ENCODE measurements around the gene AJM1.

AJM1 gene

GRCh38 chr9:136808075-136808805 lies 34.0 kb upstream of the AJM1 start:
- no peak for DNase-seq (ENCODE audit: low read depth, low spot score)

GRCh38 chr9:136808806-136809158 lies 33.5 kb upstream of the AJM1 start:
- peak; percentile 42 for DNase-seq (ENCODE audit: low read depth, low spot score)

DNA sequence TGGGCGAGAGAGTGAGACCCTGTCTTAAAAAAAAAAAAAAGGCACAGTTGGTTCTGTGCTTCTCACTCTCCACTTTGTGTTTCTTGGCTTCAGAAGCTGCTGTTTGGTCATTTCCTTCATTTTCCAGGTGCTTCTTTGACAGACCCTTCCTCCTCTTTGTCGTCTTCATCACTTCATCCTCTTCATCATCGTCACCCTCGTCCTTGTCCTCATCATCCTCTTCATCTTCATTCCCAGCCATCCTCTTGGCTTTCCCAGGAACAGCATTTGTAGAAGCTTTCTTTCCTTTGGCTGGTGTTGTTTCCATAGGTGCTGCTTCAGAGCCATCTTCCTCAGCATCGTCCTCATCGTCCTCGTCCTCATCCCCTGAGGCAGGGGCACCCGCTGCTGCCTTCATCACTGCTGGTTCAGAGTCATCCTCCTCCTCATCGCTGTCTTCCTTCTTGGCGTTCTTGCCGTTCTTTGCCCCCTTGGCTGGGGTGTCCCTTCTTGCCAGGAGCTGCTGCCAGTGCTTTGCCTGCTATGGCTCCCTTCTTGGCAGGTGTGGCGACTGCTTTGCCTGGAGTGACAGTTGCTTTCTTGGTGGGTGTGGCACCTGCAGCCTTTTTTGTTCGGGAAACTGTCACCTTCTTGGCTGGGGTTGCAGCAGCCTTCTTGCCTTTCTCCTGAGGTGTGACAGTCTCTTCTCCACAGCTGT lies 27.4 kb upstream of the AJM1 start:
- DNase-seq (ENCODE audit: low read depth, low spot score): no peak

- no peak for DNase-seq (ENCODE audit: low read depth, low spot score)
These were observed 26.9 kb upstream of the AJM1 start for GRCh38 chr9:136815422-136815782.

GRCh38 chr9:136820971-136821825 lies 21.1 kb upstream of the AJM1 start:
- DNase-seq (ENCODE audit: low read depth, low spot score): peak; percentile 82

- no peak for DNase-seq (ENCODE audit: low read depth, low spot score)
These were observed 20.3 kb upstream of the AJM1 start for GRCh38 chr9:136821826-136822544.

DNA sequence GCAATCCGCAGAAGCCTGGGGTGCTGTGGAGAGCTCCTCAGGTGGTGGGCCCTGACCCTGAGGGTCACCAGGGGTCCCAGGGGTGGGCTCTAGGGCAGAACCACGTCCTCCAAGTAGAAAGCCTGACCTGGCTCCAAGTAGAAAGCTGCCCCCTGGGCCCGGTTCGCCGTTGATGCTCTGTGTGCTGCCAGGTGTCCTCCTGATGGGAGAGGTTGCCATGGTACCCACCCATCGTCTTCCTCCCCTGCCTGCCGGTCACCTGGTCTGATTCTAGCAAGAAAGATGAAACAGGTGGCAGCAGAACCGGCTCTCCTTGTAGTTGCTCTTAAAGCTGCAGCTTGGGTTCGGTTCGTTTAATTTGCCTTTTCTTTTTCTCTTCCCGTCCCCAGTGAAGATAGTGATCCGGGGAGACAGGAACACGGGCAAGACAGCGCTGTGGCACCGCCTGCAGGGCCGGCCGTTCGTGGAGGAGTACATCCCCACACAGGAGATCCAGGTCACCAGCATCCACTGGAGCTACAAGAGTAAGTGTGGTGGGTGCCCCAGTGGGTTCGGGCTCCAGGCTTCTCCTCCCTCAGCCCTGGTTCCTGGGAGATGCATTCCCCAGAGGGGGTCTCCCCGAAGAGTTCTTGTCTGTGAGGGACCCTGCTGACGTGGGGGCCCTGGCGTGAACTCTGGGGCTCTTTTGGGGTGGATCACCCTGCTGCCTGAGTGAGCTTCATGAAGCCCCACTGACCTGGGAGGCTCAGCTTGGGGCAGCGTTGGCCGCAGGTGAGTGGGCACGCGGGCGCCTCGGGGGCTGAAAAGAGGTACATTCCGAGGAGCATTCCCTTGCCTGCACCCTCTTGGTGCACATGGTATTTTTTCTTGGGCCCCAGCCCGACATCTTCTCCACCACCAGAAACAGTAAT lies 18.9 kb upstream of the AJM1 start:
- DNase-seq (ENCODE audit: low read depth, low spot score): no peak

DNA sequence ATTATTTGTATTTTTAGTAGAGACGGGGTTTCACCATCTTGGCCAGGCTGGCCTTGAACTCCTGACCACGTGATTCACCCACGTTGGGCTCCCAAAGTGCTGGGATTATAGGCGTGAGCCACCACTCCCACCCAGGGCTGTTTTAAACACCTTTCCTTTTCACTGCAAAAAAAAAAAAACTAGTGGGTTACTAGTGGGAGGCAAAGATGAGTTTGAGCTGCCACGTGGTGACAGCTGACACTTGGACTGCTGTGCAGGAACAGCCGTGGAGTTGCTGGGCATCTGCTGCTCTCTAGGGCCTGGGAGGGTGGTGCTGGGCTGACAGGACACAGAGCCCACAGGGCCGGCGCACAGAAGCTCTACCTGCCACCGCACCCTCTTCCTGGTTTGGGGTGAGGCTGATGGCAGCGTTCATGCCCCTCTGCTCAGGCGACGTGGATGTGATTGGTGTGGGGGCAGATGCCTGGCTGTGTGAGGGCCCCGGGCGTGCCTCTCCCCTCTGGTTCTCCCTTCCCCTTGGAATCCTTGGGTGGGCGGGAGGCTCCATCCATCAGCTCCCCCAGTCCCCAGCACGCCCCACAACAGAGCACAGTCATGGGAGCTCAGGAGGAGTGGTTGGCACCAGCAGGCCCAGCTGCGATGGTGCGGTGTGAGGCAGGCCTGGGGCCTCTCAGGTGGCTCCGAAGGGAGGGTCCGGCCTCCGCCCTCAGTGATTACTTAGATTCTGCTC lies 17.6 kb upstream of the AJM1 start:
- no peak for DNase-seq (ENCODE audit: low read depth, low spot score)

- DNase-seq (ENCODE audit: low read depth, low spot score): no peak
These were observed 16.7 kb upstream of the AJM1 start for GRCh38 chr9:136825295-136826187.

DNA sequence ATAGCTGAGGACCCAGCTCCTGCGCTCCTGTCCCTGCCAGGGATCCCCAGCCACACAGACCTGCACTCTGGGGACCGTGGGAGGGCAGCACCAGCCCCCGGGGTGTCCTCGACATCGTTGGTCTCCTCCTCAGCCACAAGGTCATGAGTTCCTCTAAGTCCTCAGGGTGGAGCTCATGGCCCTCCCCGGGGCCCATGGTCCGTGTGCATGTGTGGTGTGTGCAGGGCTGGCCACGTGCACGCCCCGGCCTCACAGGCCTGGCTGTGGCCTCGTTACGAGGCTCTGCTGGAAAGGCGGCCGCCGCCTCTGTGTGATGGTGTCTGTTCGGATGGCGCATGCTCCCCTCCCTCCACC lies 16.1 kb upstream of the AJM1 start:
- DNase-seq (ENCODE audit: low read depth, low spot score): no peak

- no peak for DNase-seq (ENCODE audit: low read depth, low spot score)
These were observed 15.3 kb upstream of the AJM1 start for GRCh38 chr9:136826703-136827582.

DNA sequence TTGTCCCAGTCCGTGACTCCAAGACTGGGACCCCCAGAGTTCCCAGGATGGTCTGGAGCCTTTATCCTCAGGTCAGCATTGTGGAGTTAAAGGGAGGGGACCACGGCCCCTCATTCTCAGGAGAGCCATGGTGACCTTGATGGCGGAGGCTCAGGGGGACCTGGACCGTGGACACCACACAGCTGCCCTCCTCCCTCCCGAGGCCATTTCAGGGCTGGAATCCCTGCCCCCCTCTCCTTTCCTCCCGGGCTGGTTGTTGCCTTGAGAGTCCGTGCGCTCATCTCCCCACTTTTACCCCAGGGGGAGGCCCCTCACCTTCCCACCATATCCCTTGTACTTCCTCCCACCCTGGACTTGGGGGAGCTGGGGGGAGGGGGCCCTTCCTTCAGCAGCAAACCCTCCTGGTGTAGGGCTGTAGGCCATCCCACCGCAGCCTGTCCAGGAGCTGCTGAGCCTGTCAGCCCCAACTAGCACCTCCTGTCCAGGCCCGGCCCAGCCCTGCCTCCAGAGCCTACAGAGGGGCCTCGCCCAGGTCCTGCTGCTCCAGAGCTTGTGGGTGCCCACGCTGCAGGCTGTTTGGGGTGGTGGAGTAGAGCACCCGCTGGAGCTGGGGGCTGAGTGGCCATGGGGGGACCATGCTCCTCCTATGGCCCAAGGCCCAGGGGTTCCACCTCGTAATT lies 14.3 kb upstream of the AJM1 start:
- no peak for DNase-seq (ENCODE audit: low read depth, low spot score)

GRCh38 chr9:136828474-136829140 lies 13.7 kb upstream of the AJM1 start:
- DNase-seq (ENCODE audit: low read depth, low spot score): no peak

DNA sequence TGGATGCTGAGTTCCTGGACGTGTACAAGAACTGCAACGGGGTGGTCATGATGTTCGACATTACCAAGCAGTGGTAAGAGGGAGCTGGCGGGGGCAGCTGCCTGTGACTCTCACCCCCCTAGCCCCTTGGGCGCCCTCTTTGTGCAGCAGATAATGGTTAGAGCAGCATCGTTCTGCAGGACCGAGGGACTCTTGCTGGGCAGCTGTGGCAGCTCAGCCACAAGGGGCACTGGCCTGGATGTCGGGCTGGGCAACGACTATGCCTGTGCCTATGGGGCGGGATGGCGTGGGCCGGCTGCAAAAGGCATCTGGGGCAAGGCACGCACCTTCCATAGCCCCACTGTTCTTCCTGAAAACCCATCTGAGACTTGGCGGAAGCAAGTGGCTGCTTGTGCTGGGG lies 12.9 kb upstream of the AJM1 start:
- DNase-seq (ENCODE audit: low read depth, low spot score): no peak

DNA sequence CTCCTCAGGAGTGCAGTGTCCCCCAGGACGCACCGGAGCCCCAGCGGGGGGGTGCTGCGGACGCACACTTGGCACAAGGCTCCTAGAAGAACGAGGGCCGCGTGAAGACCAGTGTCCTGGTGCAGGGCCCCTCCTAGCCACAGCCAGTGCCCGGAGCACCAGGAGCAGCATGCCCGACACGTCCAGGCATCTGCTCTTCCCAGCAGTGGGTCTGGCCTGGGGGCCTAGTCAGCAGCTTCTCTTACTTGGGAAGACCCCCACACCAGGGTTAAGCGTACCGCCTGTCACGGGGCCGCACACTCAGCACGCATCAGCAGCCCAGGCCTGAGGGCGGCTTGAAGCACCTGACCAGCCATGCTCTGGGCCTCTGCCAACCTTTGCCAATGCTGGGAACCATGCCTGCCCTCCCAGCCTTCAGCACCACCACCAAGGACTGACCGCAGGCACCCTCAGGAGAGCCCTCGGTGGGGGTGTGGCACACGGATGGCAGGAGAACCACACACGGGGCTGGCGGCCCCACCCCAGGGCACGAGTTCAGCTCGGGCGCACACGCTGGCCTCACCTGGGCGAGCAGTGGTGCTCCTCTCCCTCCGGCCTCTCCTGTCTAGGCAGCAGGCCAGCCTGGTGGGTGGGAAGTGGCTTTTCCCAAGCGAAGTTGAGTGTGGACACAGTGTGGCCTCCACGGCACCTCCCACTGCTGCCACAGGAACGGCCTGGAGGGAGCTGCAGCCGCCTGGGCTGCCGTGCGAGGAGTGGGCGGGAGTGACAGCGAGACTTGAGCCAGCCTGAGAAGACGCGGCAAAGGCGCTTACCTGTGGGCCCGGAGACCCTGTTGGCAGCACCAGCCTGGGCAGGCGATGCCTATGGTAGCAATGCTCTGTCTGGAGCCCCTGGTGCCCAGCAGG lies 12.0 kb upstream of the AJM1 start:
- DNase-seq (ENCODE audit: low read depth, low spot score): no peak

Data from astrocyte of the hippocampus (primary cell).